ENCODE data around the gene INTS4. TPM values are rescaled to one million over a fixed set of nuclear protein-coding genes. Genes with fewer than 3 reads are reported as not detected.
"Not testable (repeated sequence)": the region's sequence is repeated elsewhere in the genome, so short reads cannot be mapped to it uniquely, and the experiment has no call there.

INTS4 gene
- total and polyA plus RNA-seq, 2 donors (not counting 1 experiment from before 2014, with no cell fraction given) = 46.1 to 78.9 TPM

DNA sequence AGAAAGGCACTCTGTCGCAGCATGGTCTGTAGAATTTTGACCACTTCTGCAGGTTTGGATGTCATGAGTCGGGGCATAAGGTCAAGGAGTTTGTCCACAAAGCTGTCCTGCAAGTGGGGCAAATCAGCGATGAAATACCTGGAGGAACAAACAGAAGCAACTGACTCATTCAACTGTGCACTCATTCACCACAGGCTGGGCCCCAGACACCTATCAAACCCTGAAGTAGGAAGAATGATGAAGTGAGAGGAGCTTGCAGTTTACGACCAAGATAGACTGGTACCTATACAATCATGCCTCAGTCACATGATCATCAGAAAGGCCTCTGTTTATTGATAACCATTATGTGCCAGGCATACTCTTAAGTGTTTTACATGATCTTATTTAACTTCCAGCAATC lies 102.8 kb downstream of the INTS4 start:
- DNase-seq; H2AFZ ChIP-seq (ENCODE audit: insufficient read depth, low read depth, low read length, poor library complexity, severe bottlenecking); H4K20me1 ChIP-seq (ENCODE audit: control insufficient read depth, insufficient read depth, low read length, poor library complexity, severe bottlenecking); H3K27me3 Mint-ChIP-seq; H3K27ac ChIP-seq (ENCODE audit: low read length in 2 of 2); POLR2A ChIA-PET; ATAC-seq (ENCODE audit: low read depth); H3K9me3 ChIP-seq (ENCODE audit: control extremely low read depth in 1 of 3, control insufficient read depth in 2 of 3, insufficient read depth in 1 of 3, low read length in 2 of 3); H3K27ac Mint-ChIP-seq; CTCF ChIA-PET; H3K9me3 Mint-ChIP-seq (ENCODE audit: insufficient read depth); H3K9ac ChIP-seq (ENCODE audit: low read length); H3K4me1 Mint-ChIP-seq; intact Hi-C loops (cut with micrococcal nuclease); H3K4me1 ChIP-seq (ENCODE audit: control insufficient read depth in 2 of 2, insufficient read depth in 2 of 2, low read length in 2 of 2); H3K27me3 ChIP-seq (replicated peaks in 1 of 4; ENCODE audit: control extremely low read depth in 1 of 4, control insufficient read depth in 3 of 4, insufficient read depth in 4 of 4, low read length in 3 of 4); H3K4me3 ChIP-seq (ENCODE audit: control extremely low read depth in 1 of 5, extremely low read depth in 1 of 5, insufficient read depth in 1 of 5, low read depth in 2 of 5, low read length in 4 of 5); H3K4me3 Mint-ChIP-seq; H3K4me2 ChIP-seq (replicated peaks; ENCODE audit: low read depth, low read length, poor library complexity, severe bottlenecking); H3K79me2 ChIP-seq (ENCODE audit: control insufficient read depth, insufficient read depth, low read length): not testable (repeated sequence)
- peaks cover 0 to 13% of the 10 kb centered on the region in 2 experiments for H3K36me3 ChIP-seq (replicated peaks in 1 of 2; ENCODE audit: control extremely low read depth in 1 of 2, control insufficient read depth in 1 of 2, extremely low read depth in 1 of 2, insufficient read depth in 2 of 2, low read length in 1 of 2)
- no CpG with 5 or more reads among the region's 4 CpGs for WGBS (ENCODE audit: insufficient coverage)

DNA sequence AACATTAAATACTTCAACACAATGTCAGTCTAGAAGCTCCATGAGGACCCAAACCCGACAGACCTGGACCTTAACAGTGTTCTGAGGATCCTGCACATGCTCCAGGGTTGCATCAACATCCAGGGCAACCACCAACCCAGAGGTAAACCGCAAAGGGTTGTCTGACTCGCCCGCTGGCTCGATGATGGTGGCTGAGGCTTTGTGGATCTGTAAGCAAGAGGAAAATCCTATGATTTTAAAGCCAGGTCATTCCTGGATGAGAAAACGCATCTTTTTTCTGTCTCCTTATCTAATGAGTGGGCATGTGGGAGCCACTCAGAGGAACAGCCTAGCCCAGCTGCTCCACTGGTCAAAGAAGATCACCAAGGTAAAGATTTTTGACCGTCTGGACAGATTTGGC lies 103.2 kb downstream of the INTS4 start:
- H3K27me3 ChIP-seq (replicated peaks in 1 of 4; ENCODE audit: control extremely low read depth in 1 of 4, control insufficient read depth in 3 of 4, insufficient read depth in 4 of 4, low read length in 3 of 4); H3K9ac ChIP-seq (ENCODE audit: low read length); H4K20me1 ChIP-seq (ENCODE audit: control insufficient read depth, insufficient read depth, low read length, poor library complexity, severe bottlenecking); H3K9me3 Mint-ChIP-seq (ENCODE audit: insufficient read depth); H3K4me3 ChIP-seq (ENCODE audit: control extremely low read depth in 1 of 5, extremely low read depth in 1 of 5, insufficient read depth in 1 of 5, low read depth in 2 of 5, low read length in 4 of 5); H3K4me1 ChIP-seq (ENCODE audit: control insufficient read depth in 2 of 2, insufficient read depth in 2 of 2, low read length in 2 of 2); ATAC-seq (ENCODE audit: low read depth); CTCF ChIA-PET; H3K27ac ChIP-seq (ENCODE audit: low read length in 2 of 2); H2AFZ ChIP-seq (ENCODE audit: insufficient read depth, low read depth, low read length, poor library complexity, severe bottlenecking); POLR2A ChIA-PET; H3K4me2 ChIP-seq (replicated peaks; ENCODE audit: low read depth, low read length, poor library complexity, severe bottlenecking); H3K4me1 Mint-ChIP-seq; intact Hi-C loops (cut with micrococcal nuclease); H3K27ac Mint-ChIP-seq; H3K27me3 Mint-ChIP-seq; DNase-seq; H3K4me3 Mint-ChIP-seq; H3K79me2 ChIP-seq (ENCODE audit: control insufficient read depth, insufficient read depth, low read length); H3K9me3 ChIP-seq (ENCODE audit: control extremely low read depth in 1 of 3, control insufficient read depth in 2 of 3, insufficient read depth in 1 of 3, low read length in 2 of 3): not testable (repeated sequence)
- 80% methylated on average over 1 of the region's 7 CpGs for WGBS (ENCODE audit: insufficient coverage)
- H3K36me3 ChIP-seq (replicated peaks in 1 of 2; ENCODE audit: control extremely low read depth in 1 of 2, control insufficient read depth in 1 of 2, extremely low read depth in 1 of 2, insufficient read depth in 2 of 2, low read length in 1 of 2) = peaks cover 0 to 17% of the 10 kb centered on the region in 2 experiments

DNA sequence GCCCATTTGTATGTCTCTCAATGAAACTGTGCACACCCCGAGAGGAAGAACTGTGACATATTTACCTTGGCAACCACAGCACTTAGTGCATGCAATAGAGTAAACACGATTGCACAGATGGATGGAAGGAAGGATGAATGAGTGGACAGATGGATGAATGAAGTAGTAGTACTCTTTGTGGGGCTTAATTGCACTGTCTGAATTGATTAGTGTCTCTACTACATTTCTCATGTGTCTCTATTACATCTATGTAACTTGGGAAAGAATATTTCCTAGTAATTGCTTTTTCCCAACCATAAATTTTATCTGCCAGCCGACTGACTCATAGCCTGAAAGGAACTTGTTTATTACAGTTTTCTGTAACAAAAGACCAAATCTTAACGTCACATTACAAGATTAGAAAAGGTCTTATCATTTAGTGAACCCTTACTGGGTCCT lies 103.8 kb downstream of the INTS4 start:
- H3K27me3 Mint-ChIP-seq; H3K79me2 ChIP-seq (ENCODE audit: control insufficient read depth, insufficient read depth, low read length); H3K9me3 ChIP-seq (ENCODE audit: control extremely low read depth in 1 of 3, control insufficient read depth in 2 of 3, insufficient read depth in 1 of 3, low read length in 2 of 3); H3K4me3 ChIP-seq (ENCODE audit: control extremely low read depth in 1 of 5, extremely low read depth in 1 of 5, insufficient read depth in 1 of 5, low read depth in 2 of 5, low read length in 4 of 5); ATAC-seq (ENCODE audit: low read depth); CTCF ChIA-PET; H4K20me1 ChIP-seq (ENCODE audit: control insufficient read depth, insufficient read depth, low read length, poor library complexity, severe bottlenecking); H3K9ac ChIP-seq (ENCODE audit: low read length); H3K4me1 Mint-ChIP-seq; DNase-seq; H3K27ac Mint-ChIP-seq; H3K4me3 Mint-ChIP-seq; H3K27ac ChIP-seq (ENCODE audit: low read length in 2 of 2); H3K4me2 ChIP-seq (replicated peaks; ENCODE audit: low read depth, low read length, poor library complexity, severe bottlenecking); H3K4me1 ChIP-seq (ENCODE audit: control insufficient read depth in 2 of 2, insufficient read depth in 2 of 2, low read length in 2 of 2); H3K9me3 Mint-ChIP-seq (ENCODE audit: insufficient read depth); H2AFZ ChIP-seq (ENCODE audit: insufficient read depth, low read depth, low read length, poor library complexity, severe bottlenecking); POLR2A ChIA-PET; intact Hi-C loops (cut with micrococcal nuclease); H3K27me3 ChIP-seq (replicated peaks in 1 of 4; ENCODE audit: control extremely low read depth in 1 of 4, control insufficient read depth in 3 of 4, insufficient read depth in 4 of 4, low read length in 3 of 4): not testable (repeated sequence)
- no CpG with 5 or more reads among the region's 4 CpGs for WGBS (ENCODE audit: insufficient coverage)
- H3K36me3 ChIP-seq (replicated peaks in 1 of 2; ENCODE audit: control extremely low read depth in 1 of 2, control insufficient read depth in 1 of 2, extremely low read depth in 1 of 2, insufficient read depth in 2 of 2, low read length in 1 of 2) = peaks cover 0 to 22% of the 10 kb centered on the region in 2 experiments

DNA sequence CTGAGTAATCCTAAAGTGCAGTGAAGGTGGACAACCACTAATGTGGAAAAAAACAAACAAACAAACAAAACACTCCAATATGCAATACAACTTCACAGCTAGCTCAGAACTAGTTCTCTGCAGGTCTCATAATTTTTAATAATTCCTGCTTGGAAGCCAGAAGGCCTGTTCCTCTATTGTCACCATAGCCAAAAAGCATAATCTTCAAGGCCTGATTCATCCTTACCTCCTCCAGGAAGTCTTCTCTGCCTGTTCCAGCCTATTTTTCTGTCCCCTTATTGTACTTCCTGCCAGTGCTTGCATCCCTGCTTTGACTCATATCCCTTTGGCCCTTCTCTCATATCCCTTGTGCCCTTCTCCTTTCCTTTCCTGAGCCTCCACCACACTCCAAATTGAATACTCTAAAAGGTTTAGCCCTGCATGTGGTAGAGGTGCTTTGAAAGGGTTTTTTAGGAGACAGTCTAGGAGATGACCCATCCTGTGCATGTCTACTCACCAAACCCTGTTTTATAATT lies 104.3 kb downstream of the INTS4 start:
- H3K4me1 Mint-ChIP-seq; H3K27ac Mint-ChIP-seq; H3K4me3 ChIP-seq (ENCODE audit: control extremely low read depth in 1 of 5, extremely low read depth in 1 of 5, insufficient read depth in 1 of 5, low read depth in 2 of 5, low read length in 4 of 5); H4K20me1 ChIP-seq (ENCODE audit: control insufficient read depth, insufficient read depth, low read length, poor library complexity, severe bottlenecking); H3K9me3 Mint-ChIP-seq (ENCODE audit: insufficient read depth); H2AFZ ChIP-seq (ENCODE audit: insufficient read depth, low read depth, low read length, poor library complexity, severe bottlenecking); H3K27me3 ChIP-seq (replicated peaks in 1 of 4; ENCODE audit: control extremely low read depth in 1 of 4, control insufficient read depth in 3 of 4, insufficient read depth in 4 of 4, low read length in 3 of 4); intact Hi-C loops (cut with micrococcal nuclease); CTCF ChIA-PET; H3K9ac ChIP-seq (ENCODE audit: low read length); H3K9me3 ChIP-seq (ENCODE audit: control extremely low read depth in 1 of 3, control insufficient read depth in 2 of 3, insufficient read depth in 1 of 3, low read length in 2 of 3); H3K79me2 ChIP-seq (ENCODE audit: control insufficient read depth, insufficient read depth, low read length); H3K27ac ChIP-seq (ENCODE audit: low read length in 2 of 2); H3K4me2 ChIP-seq (replicated peaks; ENCODE audit: low read depth, low read length, poor library complexity, severe bottlenecking); ATAC-seq (ENCODE audit: low read depth); H3K4me1 ChIP-seq (ENCODE audit: control insufficient read depth in 2 of 2, insufficient read depth in 2 of 2, low read length in 2 of 2); H3K27me3 Mint-ChIP-seq; DNase-seq; POLR2A ChIA-PET; H3K4me3 Mint-ChIP-seq: not testable (repeated sequence)
- H3K36me3 ChIP-seq (replicated peaks in 1 of 2; ENCODE audit: control extremely low read depth in 1 of 2, control insufficient read depth in 1 of 2, extremely low read depth in 1 of 2, insufficient read depth in 2 of 2, low read length in 1 of 2) = peaks cover 0 to 22% of the 10 kb centered on the region in 2 experiments

All from B cell (primary cell).